Body of pancreas (tissue), 4 donors: ENCODE measurements around the gene PXDC1.

Source experiments
- CTCF ChIP-seq, 7 experiments: fragments of 450-650 bp in 4 of 7; fragments of 200-600 bp in 3 of 7; sonication (generic) in 3 of 7; IDR thresholded peaks; one replicate each; pipeline ENCODE4 v1.5.1; 2016 to 2019; ENCODE audit warnings: antibody characterized with exemption in 7 of 7
- POLR2A ChIP-seq, 3 donors: fragments of 450-650 bp; IDR thresholded peaks; one replicate each; pipeline ENCODE4 v1.6.1; 2016; ENCODE audit warnings: antibody characterized with exemption in 3 of 3, mild to moderate bottlenecking in 2 of 3

GRCh38 chr6:3699231-3699630, 52.3 kb downstream of the PXDC1 start:
- TF ChIP-seq CTCF (IDR thresholded peaks at IDR 0.05) (no peak), POLR2A (IDR thresholded peaks at IDR 0.05) (no peak)
